ENCODE measurements around the gene TLDC2. TPM values are rescaled to one million over a fixed set of nuclear protein-coding genes. Genes with fewer than 3 reads are reported as not detected.

Gene TLDC2
- total RNA-seq, 1 experiment from 2014 or later = 0.17 TPM

GRCh38 chr20:36908603-36909002 lies 32.7 kb downstream of the TLDC2 start:
- Mint-ChIP-seq H3K27ac (peak overlapping the region; percentile 23; the same call in 1 of the 2 replicates), H3K9me3 (no peaks in the 10 kb centered on the region), H3K36me3 (peaks cover 24% of the 10 kb centered on the region), H3K27me3 (ENCODE audit: low read depth) (no peaks in the 10 kb centered on the region), H3K4me3 (no peak overlapping the region), H3K4me1 (peaks cover 15% of the 10 kb centered on the region)
- CTCF ChIA-PET = interaction anchor here (0.5 kb wide), 1 partner anchor 60 kb away, joined by 3 read pairs; no protein-coding TSS in a partner anchor
- POLR2A ChIA-PET = no interaction called here
- DNase-seq (ENCODE audit: low spot score) (no peak), ATAC-seq (no peak)
- TF ChIP-seq PRRX2 (CRISPR knock-in tag; IDR thresholded peaks at IDR 0.05) (no peak), ZNF423 (CRISPR knock-in tag; IDR thresholded peaks at IDR 0.05) (no peak), GRHL2 (CRISPR knock-in tag; IDR thresholded peaks at IDR 0.05; ENCODE audit: insufficient replicate concordance, severe bottlenecking) (no peak), AR (CRISPR knock-in tag; IDR thresholded peaks at IDR 0.05) (no peak), ZNF219 (CRISPR knock-in tag; IDR thresholded peaks at IDR 0.05; ENCODE audit: borderline replicate concordance) (no peak), HMGXB4 (CRISPR knock-in tag; IDR thresholded peaks at IDR 0.05) (no peak), ZNF416 (CRISPR knock-in tag; IDR thresholded peaks at IDR 0.05) (no peak)
- TF ChIP-seq, protein P1, sequence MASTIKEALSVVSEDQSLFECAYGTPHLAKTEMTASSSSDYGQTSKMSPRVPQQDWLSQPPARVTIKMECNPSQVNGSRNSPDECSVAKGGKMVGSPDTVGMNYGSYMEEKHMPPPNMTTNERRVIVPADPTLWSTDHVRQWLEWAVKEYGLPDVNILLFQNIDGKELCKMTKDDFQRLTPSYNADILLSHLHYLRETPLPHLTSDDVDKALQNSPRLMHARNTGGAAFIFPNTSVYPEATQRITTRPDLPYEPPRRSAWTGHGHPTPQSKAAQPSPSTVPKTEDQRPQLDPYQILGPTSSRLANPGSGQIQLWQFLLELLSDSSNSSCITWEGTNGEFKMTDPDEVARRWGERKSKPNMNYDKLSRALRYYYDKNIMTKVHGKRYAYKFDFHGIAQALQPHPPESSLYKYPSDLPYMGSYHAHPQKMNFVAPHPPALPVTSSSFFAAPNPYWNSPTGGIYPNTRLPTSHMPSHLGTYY (CRISPR knock-in tag; IDR thresholded peaks at IDR 0.05) = no peak
- TF ChIP-seq, protein P2, sequence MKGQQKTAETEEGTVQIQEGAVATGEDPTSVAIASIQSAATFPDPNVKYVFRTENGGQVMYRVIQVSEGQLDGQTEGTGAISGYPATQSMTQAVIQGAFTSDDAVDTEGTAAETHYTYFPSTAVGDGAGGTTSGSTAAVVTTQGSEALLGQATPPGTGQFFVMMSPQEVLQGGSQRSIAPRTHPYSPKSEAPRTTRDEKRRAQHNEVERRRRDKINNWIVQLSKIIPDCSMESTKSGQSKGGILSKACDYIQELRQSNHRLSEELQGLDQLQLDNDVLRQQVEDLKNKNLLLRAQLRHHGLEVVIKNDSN (CRISPR knock-in tag; IDR thresholded peaks at IDR 0.05) = no peak
- TF ChIP-seq, protein P3, sequence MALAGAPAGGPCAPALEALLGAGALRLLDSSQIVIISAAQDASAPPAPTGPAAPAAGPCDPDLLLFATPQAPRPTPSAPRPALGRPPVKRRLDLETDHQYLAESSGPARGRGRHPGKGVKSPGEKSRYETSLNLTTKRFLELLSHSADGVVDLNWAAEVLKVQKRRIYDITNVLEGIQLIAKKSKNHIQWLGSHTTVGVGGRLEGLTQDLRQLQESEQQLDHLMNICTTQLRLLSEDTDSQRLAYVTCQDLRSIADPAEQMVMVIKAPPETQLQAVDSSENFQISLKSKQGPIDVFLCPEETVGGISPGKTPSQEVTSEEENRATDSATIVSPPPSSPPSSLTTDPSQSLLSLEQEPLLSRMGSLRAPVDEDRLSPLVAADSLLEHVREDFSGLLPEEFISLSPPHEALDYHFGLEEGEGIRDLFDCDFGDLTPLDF (CRISPR knock-in tag; IDR thresholded peaks at IDR 0.05) = no peak
- TF ChIP-seq, protein P4, sequence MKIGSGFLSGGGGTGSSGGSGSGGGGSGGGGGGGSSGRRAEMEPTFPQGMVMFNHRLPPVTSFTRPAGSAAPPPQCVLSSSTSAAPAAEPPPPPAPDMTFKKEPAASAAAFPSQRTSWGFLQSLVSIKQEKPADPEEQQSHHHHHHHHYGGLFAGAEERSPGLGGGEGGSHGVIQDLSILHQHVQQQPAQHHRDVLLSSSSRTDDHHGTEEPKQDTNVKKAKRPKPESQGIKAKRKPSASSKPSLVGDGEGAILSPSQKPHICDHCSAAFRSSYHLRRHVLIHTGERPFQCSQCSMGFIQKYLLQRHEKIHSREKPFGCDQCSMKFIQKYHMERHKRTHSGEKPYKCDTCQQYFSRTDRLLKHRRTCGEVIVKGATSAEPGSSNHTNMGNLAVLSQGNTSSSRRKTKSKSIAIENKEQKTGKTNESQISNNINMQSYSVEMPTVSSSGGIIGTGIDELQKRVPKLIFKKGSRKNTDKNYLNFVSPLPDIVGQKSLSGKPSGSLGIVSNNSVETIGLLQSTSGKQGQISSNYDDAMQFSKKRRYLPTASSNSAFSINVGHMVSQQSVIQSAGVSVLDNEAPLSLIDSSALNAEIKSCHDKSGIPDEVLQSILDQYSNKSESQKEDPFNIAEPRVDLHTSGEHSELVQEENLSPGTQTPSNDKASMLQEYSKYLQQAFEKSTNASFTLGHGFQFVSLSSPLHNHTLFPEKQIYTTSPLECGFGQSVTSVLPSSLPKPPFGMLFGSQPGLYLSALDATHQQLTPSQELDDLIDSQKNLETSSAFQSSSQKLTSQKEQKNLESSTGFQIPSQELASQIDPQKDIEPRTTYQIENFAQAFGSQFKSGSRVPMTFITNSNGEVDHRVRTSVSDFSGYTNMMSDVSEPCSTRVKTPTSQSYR (CRISPR knock-in tag; IDR thresholded peaks at IDR 0.05) = no peak

GRCh38 chr20:36916199-36916598 lies 40.3 kb downstream of the TLDC2 start:
- CTCF ChIA-PET = no interaction called here
- ATAC-seq = no peak
- Mint-ChIP-seq H3K27ac (no peak overlapping the region), H3K4me1 (peaks cover 13% of the 10 kb centered on the region), H3K36me3 (peaks cover 11% of the 10 kb centered on the region), H3K27me3 (ENCODE audit: low read depth) (no peaks in the 10 kb centered on the region), H3K4me3 (no peak overlapping the region), H3K9me3 (no peaks in the 10 kb centered on the region)
- POLR2A ChIA-PET = no interaction called here
- DNase-seq (ENCODE audit: low spot score) = no peak
- TF ChIP-seq ARID4B (CRISPR knock-in tag; IDR thresholded peaks at IDR 0.05; ENCODE audit: borderline replicate concordance) (no peak), ZNF121 (CRISPR knock-in tag; IDR thresholded peaks at IDR 0.05) (peak; percentile 76; the same call in 1 of the 2 replicates)

All from WTC11 (cell line).